Astrocyte of the cerebellum (primary cell): ENCODE results near the gene DMBT1.
"Not testable (repeated sequence)": the region's sequence is repeated elsewhere in the genome, so short reads cannot be mapped to it uniquely, and the experiment has no call there.

Experiments
- DNase-seq: peaks from one replicate; pipeline ENCODE4 v3.0.0-alpha.2; 2011; ENCODE audit warnings: low read depth
- H3K4me3 ChIP-seq: 2 replicates; pipeline ENCODE4 v1.5.1; 2011; ENCODE audit warnings: mild to moderate bottlenecking, low read depth, low read length, moderate library complexity
- CTCF ChIP-seq: IDR thresholded peaks from 2 replicates; pipeline ENCODE4 v1.5.1; 2012; ENCODE audit warnings: low read length, low read depth, moderate library complexity, mild to moderate bottlenecking; ENCODE audit errors: missing control alignments
- in situ Hi-C: cut with HindIII; loops from 2 replicates; pipeline ENCODE4 v1.10.0; 2017; ENCODE audit warnings: low sequenced_read_pairs

Gene DMBT1

GRCh38 chr10:122570920-122571319 lies 10.4 kb downstream of the DMBT1 start:
- no peak for DNase-seq
- H3K4me3 ChIP-seq, result no peak overlapping the region
- in situ Hi-C loops, result no loop called here
- no peak for TF ChIP-seq CTCF

- no peak overlapping the region for H3K4me3 ChIP-seq
- no peak for DNase-seq
- TF ChIP-seq CTCF, result no peak
- in situ Hi-C loops, result no loop called here
Observed at GRCh38 chr10:122571892-122572291, 11.3 kb downstream of the DMBT1 start.

- no peak for DNase-seq
- in situ Hi-C loops, result no loop called here
- H3K4me3 ChIP-seq, result no peak overlapping the region
- no peak for TF ChIP-seq CTCF
Observed at GRCh38 chr10:122575776-122576175, 15.2 kb downstream of the DMBT1 start.

GRCh38 chr10:122576291-122576690 lies 15.7 kb downstream of the DMBT1 start:
- in situ Hi-C loops, result no loop called here
- no peak for TF ChIP-seq CTCF

GRCh38 chr10:122577311-122577885 lies 16.8 kb downstream of the DMBT1 start:
- no peak overlapping the region for H3K4me3 ChIP-seq
- no peak for DNase-seq
- TF ChIP-seq CTCF, result no peak
- in situ Hi-C loops, result no loop called here

More at GRCh38 chr10:122576291-122576690, 15.7 kb downstream of the DMBT1 start:
- H3K4me3 ChIP-seq, result no peak overlapping the region
- DNase-seq, result no peak

GRCh38 chr10:122586070-122586469 lies 25.5 kb downstream of the DMBT1 start:
- DNase-seq, H3K4me3 ChIP-seq, in situ Hi-C loops: not testable (repeated sequence)

- DNase-seq, result no peak
- no peak overlapping the region for H3K4me3 ChIP-seq
- TF ChIP-seq CTCF, result no peak
- in situ Hi-C loops, result no loop called here
Observed at GRCh38 chr10:122587098-122587760, 26.7 kb downstream of the DMBT1 start.
